Germinal center (tissue), 1 donor: ENCODE data around the gene UGDH.
A peak's percentile ranks its signal among the peaks of the same experiment; 100 is the strongest.
"Not testable (repeated sequence)": the region's sequence is repeated elsewhere in the genome, so short reads cannot be mapped to it uniquely, and the experiment has no call there.

Experiments used
- DNase-seq: peaks from one replicate; pipeline ENCODE4 v3.0.0; 2012; ENCODE audit warnings: mixed read lengths, low spot score

Gene UGDH

DNA sequence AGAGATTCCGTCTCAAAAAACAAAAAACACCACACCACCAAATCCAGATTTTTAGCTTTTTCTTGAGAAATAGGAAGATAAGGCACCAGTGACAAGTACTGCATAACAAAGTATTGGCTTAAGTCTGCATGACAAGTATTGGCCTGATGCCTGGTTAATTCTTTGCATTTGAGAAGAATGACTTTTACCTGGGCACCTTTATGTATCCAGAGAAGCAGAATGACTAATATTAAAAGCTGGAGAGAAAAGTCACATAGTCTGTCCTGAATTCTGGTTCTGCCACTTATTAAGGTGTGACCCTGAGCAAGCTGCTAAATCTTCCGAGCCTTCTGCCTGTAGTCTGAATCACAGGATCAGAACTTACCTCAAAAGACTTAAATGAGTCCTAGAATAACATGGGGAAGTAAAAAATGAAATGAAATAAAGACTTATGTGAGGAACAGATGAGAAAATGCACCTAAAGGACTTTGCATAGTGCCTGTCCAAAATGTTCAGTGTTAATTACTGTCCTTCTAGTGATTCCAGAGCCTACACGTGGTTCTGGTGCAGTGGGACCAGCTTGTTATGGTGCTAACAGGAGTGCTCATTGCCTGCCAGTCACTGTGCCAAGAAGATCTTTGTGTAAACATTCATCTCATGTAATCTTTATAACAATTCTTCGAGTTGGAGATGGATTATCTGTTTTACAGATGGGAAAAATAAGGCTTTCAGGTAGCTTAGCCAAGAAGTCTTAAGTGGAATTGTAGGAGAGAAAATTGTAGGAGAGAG, 31.6 kb downstream of the UGDH start:
- no peak for DNase-seq

DNA sequence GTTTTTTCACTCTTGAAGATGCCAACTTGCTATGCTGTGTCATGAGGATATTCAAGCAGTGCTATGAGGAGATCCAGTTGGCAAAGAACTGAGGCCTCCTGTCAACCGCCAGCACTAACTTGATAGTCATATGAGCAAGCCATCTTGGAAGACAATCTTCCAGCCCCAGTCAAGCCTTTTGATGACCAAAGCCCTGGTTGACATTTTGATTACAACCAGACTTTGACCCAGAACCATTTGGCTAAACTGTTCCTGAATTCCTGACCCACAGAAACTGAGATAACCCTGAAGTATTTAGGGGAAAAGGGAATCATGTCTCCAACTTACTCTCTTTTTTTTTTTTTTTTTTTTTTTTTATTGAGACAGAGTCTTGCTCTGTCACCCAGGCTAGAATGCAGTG, 32.9 kb downstream of the UGDH start:
- DNase-seq: no peak

DNA sequence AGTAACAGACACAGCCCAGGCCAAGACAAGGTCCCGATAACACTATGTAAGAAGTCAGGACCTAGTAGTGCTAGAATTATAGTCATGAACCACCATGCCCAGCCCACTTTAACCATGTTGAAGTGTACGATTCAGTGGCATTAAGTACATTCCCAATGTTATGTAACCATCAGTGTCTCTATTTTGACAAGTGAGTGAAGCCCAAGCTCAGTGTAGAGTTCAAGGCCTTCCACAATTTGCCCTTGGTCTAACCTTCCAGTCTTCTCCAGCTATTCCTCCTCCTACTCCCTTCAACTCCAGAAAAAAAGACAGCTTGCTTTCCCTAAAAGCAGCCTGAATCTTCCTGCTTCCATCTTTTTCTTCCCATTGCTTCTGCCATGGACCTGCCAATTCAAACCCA, 36.9 kb downstream of the UGDH start:
- DNase-seq: no peak

DNA sequence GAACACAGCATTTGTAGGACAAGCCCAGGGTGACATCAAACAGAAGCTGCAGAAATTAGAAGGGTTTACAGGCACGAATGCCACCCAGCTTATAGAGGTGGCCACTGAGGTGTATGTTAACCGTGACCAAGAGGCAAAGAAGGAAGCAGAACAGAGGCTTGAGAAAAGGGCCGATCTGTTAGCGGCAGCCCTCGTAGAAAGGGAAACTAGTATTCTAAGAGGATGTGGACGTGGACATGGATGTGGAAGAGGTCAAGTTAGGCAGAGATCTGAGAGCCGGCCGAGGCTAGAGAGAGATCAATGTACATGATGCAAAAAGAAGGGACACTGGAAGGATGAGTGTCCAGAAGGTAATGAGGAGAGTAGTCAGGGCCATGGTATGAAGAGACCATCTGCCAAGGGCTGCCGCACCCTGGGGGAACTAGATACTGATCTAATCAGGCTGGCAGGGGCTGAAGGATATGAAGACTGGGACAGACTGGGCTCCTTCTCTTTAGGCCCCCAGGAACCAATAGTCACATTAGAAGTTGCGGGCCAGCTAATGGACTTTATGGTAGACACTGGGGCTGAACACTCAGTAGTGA, 40.9 kb downstream of the UGDH start:
- DNase-seq: no peak

DNA sequence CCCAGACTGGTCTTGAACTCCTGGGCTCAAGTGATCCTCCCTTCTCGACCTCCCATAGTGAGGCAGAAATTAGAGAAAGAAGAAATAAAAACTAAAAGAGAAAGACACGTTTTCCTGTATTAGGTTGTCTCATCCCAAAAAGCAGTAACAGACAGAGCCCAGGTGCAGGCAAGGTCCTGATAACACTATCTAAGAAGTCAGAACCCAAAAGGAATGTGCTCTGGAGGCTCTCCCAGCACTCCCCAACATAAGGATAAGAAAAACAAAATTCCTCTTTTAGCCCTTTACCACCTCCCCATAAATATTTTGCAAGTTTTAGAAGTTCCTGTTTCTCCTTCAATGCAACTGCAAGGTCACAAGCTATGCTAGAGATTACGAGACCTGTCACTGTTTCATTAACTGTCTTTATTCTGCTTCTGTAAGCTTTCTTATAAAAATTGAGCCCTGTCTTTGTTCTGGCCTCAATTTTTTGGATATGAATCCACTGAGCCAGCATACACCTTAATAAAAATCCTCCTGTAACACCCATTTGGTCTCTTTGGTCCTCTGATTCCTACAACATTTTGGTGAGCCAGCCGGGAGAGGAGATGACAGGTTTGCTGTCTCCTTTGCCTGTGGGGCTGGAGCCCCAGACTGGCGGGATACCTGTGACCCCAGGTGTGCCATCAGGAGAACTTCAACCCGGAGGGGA, 42.5 kb downstream of the UGDH start:
- no peak for DNase-seq

DNA sequence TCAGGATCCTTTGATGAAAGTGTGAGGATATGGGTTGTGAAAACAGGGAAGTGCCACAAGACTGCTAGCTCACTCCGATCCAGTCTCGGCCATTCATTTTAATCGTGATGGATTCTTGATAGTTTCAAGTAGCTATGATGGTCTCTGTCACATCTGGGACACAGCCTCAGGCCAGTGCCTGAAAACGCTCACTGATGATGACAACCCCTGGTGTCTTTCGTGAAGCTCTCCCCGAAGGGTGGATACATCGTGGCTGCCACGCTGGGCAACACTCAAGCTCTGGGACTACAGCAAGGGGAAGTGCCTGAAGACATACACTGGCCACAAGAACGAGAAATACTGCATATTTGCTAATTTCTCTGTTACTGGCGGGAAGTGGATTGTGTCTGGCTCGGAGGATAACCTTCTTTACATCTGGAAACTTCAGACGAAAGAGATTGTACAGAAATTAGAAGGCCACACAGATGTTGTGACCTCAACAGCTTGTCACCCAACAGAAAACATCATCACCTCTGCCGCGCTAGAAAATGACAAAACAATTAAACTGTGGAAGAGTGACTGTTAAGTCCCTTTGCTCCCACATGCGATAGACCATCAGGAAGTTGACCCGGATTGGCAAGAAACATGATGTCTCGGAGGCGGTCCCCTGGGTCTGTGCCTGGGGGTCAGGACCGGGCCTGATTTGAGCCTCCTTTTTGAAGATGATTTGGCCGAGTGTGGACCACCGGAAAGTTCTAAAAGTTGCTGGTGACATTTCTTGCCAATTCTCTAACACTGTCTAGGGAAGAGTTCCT, 46.1 kb downstream of the UGDH start:
- no peak for DNase-seq

DNA sequence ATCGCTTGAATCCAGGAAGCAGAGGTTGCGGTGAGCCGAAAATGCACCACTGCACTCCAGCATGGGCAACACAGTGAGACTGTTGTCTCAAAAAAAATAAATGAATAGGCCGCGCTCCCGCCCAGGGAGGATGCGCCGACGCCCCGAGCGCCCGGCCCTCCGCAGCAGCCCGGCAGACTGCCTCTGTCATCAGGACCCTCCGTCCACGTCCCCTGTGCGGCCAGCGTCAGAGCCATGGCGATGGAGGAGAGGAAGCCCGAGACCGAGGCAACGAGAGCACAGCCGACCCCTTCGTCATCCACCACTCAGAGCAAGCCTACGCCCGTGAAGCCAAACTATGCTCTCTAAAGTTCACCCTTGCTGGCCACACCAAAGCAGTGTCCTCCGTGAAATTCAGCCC, 47.0 kb downstream of the UGDH start:
- DNase-seq: no peak

DNA sequence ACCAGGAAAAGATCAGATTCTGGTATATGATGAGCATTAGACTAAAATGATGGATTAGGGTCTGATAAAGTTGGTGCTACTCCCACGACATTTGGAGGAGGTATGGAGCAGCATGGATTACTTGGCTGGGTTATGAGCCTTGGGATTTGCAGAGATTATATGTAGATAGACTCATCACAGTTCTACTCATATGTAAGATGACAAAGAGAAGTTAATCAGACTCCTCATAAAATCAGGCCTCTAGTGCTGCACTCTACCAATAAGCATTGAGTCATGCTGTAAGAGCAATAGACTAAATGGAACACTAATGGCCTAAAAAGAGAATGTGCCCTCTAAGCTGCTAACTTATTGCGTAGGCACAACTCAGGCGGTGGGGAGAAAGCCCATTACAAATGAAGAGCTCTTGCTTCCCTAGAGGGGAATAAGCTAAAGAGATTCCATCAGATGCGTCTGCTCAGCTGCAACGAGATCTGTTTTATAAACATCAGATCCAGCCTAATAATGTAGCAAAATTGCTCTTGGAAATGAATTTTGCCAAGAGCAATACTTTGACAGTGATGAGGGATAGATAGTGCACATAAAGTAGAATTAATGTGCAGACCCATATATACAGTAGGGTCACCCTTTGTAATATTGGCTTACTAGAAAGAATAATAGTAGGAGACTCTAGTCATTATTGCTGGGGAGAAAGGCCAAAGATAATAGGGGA, 50.9 kb downstream of the UGDH start:
- DNase-seq: no peak

DNA sequence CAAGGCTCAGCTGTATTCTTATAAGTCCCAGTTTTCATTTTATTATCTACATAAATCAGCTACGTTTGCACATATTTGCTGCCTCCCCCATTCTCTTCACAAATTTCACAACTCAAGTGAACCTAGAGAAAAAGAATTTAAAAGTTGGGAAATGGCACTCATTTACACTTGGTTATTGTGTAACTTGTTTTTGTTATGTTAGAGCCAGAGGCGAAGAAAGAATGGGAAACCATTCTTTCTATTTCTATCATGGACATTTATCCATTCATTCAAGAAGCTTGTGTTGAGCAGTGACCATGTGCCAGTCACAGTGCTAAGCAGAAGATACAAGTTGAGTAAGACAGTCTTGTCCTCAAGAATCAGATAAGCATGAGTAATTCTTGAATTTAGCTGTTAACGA, 54.8 kb downstream of the UGDH start:
- DNase-seq: no peak

DNA sequence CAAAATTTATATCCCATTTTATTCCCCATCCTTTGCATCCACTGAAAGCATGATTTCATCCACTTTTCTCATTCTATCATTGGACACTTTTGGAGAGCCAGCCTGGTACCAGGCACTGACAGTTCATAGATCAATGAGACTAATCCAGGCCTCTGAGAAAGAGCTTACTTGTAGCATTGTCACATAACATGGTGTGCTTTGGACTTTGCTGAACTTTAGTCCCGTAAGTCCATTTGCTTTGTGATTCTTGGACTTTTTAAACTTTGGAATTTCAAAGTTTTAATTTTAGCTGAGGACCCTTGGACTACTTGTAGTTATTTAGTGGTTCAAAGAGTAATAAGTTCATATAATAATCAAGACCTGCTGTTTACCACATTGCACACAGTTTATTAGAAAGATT, 56.8 kb downstream of the UGDH start:
- DNase-seq: no peak

DNA sequence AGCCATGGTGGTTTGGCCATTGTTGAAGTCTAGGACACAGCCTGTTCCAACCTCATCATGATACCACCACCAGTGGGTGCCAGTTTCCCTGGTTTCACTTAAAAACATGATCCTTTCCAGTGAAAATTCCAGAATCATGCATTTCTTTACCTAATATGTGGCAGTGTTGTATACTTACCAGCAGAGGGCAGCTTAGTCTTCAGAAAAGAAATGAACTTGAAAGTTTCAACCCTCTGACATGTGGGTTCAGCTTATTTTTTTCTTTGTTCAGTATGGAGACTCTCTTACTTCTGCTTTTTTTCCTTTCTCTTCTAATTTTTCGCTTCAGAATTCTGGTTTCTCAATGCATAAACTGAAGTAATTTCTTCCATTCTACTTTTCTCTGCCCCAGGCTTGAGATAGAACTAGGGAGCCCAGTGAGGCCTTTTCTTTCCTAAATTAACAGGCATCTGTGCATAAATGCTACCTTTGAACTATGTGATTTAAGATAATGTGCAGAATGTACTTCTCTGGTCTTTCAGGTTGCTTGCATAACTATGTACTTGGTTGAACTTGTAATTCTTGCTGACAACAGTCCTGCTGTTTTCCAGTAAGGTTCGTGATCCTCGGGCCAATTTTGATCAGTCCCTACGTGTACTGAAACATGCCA, 57.7 kb downstream of the UGDH start:
- peak; percentile 62 for DNase-seq

DNA sequence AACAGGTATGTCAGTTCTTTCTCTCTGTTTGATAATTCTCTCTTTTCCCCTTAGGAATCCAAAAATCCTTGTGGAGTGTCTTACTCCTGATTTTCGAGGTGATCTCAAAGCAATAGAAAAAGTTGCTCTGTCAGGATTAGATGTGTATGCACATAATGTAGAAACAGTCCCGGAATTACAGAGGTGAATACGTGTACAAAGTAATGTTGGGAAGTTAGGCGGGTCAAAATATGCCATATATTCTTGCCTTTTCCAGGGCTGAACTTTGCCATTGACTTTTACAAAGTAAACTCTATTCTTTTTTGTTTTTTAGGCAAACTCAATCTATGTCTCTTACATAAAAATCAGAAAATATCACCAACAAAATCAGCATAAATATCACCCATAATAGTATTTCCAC, 59.8 kb downstream of the UGDH start:
- DNase-seq: no peak

DNA sequence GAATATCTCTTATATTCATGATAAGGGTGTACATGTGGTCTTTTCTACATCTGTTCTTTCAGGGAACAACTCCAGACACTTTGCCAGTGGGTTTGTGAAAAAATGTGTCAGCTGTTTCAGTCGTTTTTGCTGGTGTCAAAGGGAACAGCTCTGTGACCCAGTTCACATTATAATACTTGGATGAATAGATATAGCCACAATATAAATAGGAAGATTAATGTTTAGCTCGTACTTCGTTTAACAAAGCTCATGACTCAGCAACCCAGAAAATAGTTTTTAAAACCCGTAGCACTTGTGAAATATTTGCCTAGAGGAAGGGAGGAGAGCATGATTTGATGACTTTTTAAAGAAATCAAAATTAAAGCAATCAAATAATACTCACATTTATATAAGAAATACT, 60.5 kb downstream of the UGDH start:
- DNase-seq: no peak

DNA sequence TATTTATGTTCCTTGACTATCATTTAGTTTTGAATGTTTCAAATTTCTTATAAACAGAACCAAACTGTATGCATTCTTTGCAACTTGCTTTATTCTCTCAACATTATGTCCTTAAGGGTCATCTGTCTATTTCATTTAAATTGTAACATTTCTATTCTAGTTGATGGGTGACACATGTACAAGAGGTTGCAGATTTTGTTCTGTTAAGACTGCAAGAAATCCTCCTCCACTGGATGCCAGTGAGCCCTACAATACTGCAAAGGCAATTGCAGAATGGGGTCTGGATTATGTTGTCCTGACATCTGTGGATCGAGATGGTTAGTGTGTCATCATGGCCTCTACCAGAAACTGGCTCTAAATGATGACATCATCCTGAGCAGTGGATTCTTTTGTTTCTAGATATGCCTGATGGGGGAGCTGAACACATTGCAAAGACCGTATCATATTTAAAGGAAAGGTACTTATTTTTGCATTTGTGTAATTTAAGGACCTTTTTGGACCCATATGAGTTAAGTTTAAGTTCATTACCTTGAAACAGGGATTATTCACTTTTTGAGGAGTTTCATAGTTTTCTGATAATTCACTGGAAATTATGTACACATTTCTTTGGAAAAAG, 62.2 kb downstream of the UGDH start:
- no peak for DNase-seq

DNA sequence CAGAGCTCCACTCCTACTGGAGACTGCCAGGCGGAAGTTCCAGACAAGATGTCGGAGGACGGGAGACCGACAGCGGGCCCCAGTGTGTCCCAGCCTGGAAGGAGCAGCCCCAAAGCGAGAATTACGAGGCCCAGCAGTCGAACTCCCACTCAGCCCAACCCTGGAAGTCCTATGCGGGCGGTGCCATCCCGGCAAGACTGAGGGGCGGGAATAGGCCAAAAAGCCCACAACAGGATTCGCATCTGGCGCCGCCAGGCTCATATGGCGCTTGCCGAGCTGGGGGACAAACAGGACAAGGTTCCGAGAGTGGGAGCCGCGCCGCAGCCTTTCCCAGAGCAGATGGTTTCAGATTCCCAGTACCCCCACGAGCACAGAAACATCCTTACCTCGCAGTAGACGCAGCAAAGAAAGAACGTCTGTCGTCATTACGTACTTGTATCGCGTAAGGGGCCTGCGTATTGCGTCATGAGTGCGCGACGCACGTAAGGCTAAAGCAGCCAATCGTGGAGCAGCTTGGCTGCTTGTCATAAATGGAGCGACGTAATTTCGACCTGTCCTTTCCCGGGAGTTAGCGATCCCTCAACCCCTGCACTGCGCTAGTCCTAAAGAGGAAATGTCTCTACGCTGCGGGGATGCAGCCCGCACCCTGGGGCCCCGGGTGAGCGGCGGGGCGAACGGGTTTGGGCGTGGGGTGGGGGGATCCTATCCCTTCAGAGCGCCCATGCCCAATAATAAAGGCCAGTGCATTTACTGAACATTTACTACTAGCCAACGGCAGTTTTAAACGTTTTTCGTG, 68.5 kb downstream of the UGDH start, which contains the start of the genes LIAS and RPL9:
Gene LIAS, plus strand, starts transcription at position 552 of the 796 bp plus-strand sequence. Its CDS starts 62 bp downstream, at position 614.
Gene RPL9, minus strand, starts transcription at position 418 of the 796 bp plus-strand sequence. CDS start 483 bp downstream, outside the sequence.
- peak; percentile 97 for DNase-seq

DNA sequence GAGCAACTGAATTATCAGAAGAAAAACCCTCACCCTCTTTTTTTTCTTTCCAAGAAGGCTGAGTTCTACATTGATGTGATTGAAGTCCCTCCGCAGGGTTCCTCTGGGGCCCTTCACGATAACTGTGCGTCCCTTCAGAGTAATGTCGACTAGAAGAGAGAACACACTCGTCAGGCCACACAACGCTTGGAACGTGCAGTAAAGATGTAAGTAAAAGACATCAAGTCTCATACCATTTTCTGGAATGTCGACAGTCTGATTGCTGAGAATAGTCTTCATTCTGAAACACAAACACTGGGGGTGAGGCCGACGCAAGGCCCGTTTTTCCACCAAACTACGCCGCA, 69.1 kb downstream of the UGDH start:
- not testable (repeated sequence) for DNase-seq

DNA sequence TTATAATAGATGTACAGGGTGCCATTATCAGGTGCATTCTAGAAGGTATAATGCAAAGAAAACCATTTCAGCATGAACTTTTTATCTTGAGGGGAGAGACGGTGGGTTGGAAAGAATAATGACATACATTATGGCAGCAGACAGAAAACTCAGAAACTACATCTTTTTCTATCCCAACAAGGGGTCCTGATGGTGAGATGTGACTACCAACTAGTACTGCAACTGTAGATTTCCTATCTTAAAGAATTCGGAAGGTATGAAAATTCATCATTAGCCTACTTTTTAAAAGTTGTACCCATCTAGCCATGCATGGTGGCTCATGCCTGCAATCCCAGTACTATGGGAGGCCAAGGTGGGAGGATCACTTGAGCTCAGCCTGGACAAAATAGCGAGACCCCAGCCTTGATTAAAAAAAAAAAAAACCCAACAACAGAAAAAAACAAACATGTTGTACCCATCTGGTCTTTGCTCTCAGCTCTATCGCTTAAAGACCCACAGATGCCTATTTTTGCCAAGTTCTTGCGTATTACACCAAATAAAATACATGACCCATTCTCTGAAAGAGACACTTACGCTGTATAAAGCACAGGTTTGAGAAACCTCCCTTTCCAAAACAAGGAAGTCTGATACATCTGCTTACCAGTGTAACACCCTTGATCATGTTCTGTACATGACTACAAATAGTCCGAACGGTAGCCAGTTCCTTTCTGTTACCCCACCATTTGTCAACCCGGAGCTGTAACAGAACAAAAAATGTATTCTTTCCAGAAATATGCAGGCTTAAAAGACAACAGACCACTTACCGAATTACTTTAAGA, 70.1 kb downstream of the UGDH start:
- no peak for DNase-seq

DNA sequence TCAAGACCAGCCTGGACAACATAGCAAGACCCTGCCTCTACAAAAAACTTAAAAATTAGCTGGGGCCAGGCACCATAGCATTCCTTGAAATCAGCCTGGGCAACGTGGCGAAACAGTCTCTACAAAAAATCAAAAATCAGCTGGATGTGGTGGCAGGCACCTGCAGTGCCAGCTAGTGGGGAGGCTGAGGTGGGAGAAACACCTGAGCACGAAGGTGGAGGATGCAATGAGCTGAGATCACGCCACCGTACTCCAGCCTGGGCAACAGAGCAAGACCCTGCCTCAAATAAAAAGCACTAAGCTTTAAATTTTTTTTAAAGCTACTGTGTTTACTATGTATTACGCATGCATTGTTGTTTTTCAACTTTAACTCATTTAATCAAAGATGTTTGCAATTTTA, 71.8 kb downstream of the UGDH start:
- no peak for DNase-seq

DNA sequence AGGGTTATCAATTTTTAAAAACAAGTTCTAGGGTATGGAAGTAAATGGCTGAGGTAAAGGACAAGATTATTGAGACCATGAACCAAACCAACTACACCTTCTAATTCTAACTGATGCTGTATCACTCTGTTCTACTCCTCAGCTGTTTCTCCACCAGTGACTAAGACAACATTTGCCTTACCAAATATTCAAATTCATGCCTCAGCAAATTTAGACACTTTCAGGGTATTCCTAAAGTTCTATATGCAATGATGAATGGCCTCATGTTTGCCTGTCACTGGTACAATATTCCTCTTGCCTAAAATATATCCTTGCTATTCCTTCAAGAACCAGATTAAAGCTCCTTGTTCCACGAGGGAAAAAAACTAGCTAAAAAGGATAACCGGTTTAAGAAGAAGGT, 73.5 kb downstream of the UGDH start:
- no peak for DNase-seq
